COLO668 (cell line): ENCODE results near the gene NADK2.
"Not testable (repeated sequence)": the region's sequence is repeated elsewhere in the genome, so short reads cannot be mapped to it uniquely, and the experiment has no call there.

Experiments
- DNase-seq: peaks from one replicate; lab custom pipeline; 2025; ENCODE audit not compliant: unreplicated experiment; lab: John Stamatoyannopoulos, UW

The NADK2 gene

GRCh38 chr5:36209664-36210063, 32.1 kb downstream of the NADK2 start:
- DNase-seq: no peak

GRCh38 chr5:36208786-36209185, 32.9 kb downstream of the NADK2 start:
- no peak for DNase-seq

- no peak for DNase-seq
These were observed 34.8 kb downstream of the NADK2 start for GRCh38 chr5:36206913-36207312.

- DNase-seq: no peak
These were observed 36.4 kb downstream of the NADK2 start for GRCh38 chr5:36205329-36205728.

DNA sequence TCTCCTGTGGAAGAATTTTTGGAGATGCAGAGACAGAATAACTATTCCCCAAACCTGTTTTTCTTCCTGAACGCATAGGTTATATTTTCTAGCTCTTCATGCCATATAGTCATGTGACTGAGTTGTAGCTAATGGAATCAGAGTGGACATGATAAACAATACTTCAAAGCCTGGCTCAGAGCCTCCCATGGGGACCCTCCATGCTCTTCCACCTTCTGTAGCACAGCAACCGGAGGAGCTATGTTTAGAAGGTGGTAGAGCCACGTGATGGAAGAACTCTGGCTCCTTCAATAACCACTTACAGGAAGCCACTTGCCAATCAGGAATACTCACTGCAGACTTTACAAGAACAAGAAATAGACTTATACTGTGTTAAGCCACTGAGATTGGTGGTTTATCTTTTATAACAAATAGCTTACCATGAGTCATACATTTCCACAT, 39.2 kb downstream of the NADK2 start:
- no peak for DNase-seq

GRCh38 chr5:36200513-36200912, 41.2 kb downstream of the NADK2 start:
- DNase-seq: no peak

DNA sequence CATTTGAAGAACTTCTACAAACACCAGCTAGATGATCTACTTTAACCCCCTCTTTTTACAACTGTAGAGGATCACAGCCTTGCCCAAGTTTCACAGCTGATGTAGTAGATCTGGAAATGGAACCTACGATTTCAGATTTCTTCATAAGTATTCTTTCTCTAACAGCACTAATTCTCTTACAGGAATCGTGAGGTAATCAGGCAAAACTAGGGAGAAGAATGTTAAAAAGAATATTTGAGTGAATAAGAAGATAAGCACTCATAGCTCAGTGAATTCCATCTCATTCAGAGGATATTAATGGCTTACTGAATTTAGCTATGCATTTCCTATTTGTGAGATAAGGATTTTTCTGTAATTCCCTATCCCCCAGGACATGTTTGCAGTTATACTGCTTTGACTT, 42.1 kb downstream of the NADK2 start:
- DNase-seq: no peak

DNA sequence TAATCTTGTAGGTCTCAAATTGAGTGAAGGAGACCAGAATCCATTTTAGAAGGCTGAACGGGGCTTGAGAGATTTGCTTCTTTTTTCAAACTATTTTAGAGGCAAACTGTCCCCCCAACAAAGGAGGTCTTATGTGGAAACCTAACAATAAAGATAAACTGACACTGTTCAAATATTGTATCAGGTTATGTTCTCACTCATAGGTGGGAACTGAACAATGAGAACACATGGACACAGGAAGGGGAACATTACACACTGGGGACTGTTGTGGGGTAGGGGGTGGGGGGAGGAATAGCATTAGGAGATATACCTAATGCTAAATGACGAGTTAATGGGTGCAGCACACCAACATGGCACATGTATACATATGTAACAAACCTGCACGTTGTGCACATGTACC, 42.9 kb downstream of the NADK2 start:
- DNase-seq: not testable (repeated sequence)

DNA sequence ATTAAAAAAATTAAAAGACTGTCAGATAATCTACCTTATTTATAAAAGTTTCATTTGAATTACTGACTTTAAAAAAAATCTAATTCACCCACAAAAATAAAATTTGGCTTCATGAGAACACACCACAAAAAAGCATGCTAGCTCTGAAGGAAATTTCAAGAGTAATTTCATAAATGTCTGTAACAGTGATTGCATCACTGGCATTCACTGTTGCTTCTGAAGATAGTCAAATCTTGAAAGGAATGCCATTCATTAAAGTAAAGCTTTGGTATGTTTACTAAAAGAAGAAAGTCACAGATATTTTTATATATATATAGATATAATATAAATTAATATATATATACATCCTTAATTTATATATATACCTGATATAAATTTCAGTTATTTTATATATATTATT, 43.4 kb downstream of the NADK2 start:
- DNase-seq: no peak

DNA sequence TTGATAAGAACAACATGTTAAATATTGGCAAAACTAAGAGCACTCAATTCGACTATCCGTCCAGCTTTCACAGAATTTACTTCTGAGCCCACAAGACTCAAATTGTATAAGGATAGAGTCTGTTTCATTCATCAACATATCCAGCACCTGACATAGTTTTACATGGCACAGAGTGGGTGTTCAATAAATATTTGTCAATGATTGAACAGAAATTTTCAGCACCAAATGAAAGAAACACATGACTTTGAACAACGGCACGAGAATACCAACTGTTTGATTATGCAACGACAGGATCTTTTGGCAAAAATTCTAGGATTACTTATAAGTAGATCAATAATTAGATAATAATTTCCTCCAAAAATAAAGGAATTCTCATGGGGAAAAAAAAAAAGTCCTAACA, 48.0 kb downstream of the NADK2 start:
- DNase-seq: no peak

- DNase-seq: not testable (repeated sequence)
These were observed 57.3 kb downstream of the NADK2 start for GRCh38 chr5:36184408-36184807.

DNA sequence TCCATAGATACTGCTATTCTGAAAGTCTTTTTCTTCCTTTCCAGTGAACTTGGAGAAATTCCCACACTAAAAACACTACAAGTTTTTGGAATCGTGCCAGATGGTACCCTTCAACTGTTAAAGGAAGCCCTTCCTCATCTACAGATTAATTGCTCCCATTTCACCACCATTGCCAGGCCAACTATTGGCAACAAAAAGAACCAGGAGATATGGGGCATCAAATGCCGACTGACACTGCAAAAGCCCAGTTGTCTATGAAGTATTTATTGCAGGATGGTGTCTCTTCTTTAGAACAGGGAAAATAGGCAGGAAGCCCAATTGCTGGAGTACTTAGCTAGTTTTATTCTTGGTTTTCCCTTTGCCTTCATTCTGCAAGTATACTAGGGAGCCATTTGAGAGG, 60.0 kb downstream of the NADK2 start:
- DNase-seq: no peak

- DNase-seq: no peak
These were observed 61.0 kb downstream of the NADK2 start for GRCh38 chr5:36180556-36181350.

- DNase-seq: no peak
These were observed 61.8 kb downstream of the NADK2 start for GRCh38 chr5:36179950-36180349.

- no peak for DNase-seq
These were observed 63.2 kb downstream of the NADK2 start for GRCh38 chr5:36178524-36178890.

DNA sequence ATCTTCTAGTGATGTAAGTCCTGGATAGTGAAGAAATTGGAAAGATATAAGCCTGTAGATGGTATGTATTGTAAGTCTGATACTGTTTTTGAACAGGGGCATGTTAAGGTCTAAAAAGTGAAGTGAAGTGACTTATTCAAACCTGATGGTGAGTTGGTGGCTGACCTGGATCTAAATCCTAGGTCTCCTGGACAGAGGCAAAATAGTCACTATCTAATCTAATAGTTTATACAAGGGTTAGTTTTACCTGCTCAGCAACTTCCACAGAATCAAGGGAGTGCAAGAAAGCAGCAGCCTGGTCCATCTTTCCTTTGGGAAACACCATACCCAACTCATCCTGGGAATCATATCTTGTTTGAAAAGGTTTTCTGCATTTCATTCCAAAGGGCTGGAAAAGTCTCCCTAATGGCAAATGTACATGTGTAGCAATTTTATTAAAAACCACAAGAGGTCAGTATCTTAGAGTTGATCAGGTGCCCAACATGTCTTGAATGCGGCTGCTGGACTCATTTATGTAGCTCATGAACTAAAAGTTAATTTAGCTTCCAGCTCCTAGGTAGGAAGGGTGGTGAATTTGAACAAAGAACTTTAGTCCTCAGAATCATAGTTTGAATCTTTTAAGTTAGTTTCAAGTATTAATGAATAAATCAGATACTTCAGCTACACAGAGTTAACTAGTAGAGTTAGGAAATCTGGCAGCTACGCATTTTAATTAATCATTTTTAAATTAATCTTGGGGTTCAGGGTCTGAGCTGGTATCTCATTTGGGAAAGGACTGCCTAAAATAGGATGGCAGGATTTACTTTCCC, 63.8 kb downstream of the NADK2 start:
- no peak for DNase-seq

GRCh38 chr5:36177154-36177553, 64.6 kb downstream of the NADK2 start:
- no peak for DNase-seq

DNA sequence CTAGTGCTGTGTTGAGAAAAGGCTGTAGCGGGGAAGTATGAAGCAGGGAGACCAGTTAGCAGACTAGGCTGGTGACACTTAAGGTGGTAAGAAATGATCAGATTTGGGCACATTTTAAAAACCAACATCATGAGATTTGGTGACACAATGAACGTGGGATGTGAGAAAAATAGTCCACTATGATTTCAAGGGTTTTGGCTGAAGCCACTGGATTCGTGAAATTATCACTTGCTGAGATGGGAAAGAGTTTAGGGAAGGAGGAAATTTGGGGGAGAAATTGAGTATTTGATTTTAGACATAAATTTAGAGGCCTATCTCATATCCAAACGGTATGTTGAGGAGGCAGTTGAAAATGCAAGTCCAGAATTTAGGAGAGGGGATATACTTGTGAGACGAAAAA, 66.7 kb downstream of the NADK2 start:
- DNase-seq: no peak

DNA sequence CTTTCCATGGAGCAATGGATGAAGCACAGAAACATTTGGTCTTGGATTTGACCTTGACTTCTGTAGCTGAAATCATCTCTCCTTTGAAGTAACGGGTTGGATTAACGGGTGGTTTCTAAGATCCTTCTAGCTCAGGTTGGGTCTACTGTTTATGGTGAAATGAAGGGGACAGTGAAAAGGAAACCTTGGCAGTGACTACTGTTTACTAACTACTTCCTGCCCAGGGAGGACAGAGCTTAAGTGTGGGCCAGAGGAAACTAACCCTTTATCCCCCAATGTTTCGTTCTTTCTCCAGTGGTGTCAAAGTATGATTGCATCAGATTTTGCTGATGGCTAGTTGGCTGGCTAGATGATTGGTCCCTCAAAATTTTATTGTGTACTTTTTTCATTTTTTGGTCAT, 67.6 kb downstream of the NADK2 start:
- no peak for DNase-seq

GRCh38 chr5:36173426-36173825, 68.3 kb downstream of the NADK2 start:
- no peak for DNase-seq

- no peak for DNase-seq
These were observed 69.1 kb downstream of the NADK2 start for GRCh38 chr5:36172599-36172998.

GRCh38 chr5:36170832-36171424, 70.8 kb downstream of the NADK2 start:
- no peak for DNase-seq
